Body of pancreas (tissue), 4 donors: ENCODE results near the gene ZYG11B.

Source experiments
- CTCF ChIP-seq, 7 experiments: fragments of 450-650 bp in 4 of 7; fragments of 200-600 bp in 3 of 7; sonication (generic) in 3 of 7; IDR thresholded peaks; one replicate each; pipeline ENCODE4 v1.5.1; 2016 to 2019; ENCODE audit warnings: antibody characterized with exemption in 7 of 7
- POLR2A ChIP-seq, 3 donors: fragments of 450-650 bp; IDR thresholded peaks; one replicate each; pipeline ENCODE4 v1.6.1; 2016; ENCODE audit warnings: antibody characterized with exemption in 3 of 3, mild to moderate bottlenecking in 2 of 3

GRCh38 chr1:52759908-52760307, 33.7 kb downstream of the ZYG11B start:
- TF ChIP-seq CTCF (IDR thresholded peaks at IDR 0.05): no peak
- no peak for TF ChIP-seq POLR2A (IDR thresholded peaks at IDR 0.05)
